ENCODE measurements around the gene IQSEC1. TPM values are rescaled to one million over a fixed set of nuclear protein-coding genes. Genes with fewer than 3 reads are reported as not detected.
A peak's percentile ranks its signal among the peaks of the same experiment; 100 is the strongest.

IQSEC1 gene
- total and polyA plus RNA-seq, 10 of the 15 experiments (the other 5 are each of a cell fraction or from before 2014, with no cell fraction given), result 0.92 to 55.2 (median 8.5) TPM

DNA sequence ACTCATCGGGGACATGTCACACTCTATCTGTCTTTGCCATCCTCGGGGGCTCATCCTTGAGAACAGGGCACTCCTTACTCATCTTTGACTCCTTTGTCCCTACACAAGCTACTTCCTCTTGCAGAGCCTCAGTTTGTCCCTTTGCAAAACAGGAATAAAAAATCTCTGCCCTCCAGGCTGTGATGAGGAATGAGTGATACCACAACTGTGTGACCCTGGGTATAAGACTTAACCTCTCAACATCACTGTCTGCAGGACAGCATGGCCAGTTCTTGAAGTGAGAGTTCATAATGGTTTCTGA is 48.5 kb downstream of the IQSEC1 start (continued):
- TF ChIP-seq KDM1A (IDR thresholded peaks at IDR 0.05; ENCODE audit: borderline replicate concordance) (no peak), NRF1 (conservative IDR thresholded peaks at IDR 0.05; ENCODE audit: low read depth, low read length) (no peak), BCL11A (IDR thresholded peaks at IDR 0.05; ENCODE audit: low read depth, low read length) (no peak), FOXK2 (IDR thresholded peaks at IDR 0.05) (no peak)
- TF ChIP-seq, protein P1, sequence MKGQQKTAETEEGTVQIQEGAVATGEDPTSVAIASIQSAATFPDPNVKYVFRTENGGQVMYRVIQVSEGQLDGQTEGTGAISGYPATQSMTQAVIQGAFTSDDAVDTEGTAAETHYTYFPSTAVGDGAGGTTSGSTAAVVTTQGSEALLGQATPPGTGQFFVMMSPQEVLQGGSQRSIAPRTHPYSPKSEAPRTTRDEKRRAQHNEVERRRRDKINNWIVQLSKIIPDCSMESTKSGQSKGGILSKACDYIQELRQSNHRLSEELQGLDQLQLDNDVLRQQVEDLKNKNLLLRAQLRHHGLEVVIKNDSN (IDR thresholded peaks at IDR 0.05; ENCODE audit: borderline replicate concordance, extremely low read length, insufficient read depth, low read depth, low read length), result no peak

DNA sequence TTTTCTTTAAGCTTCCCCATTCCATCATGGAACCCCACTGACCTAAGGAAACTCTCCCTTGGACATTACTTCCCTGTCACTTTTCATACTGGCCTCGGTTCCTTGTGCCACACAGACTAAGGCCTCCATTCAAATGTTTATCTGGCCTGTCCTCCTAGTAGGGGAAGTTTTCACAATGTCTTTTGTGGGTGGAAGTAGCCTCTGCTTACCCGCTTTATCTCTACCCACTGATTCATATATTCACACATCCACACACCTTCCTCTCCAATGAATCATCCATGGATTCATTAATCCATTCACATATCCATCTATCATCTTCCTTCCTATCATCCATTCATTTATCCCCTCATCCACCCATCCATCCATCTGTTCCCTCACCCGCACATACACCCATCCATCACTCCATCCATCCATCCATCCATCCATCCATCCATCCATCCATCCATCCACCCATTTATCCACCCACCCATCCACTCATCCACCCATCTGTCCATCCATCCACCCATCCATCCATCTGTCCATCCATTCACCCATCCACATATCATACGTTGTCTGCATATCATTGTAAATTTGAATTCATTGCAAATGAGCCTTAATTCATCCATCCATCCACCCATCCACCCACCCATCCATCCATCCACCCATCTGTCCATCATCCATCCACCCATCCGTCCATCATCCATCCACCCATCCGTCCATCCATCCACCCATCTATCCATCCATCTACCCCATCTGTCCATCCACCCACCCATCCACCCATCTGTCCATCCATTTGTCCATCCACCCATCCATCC is 49.1 kb downstream of the IQSEC1 start:
- TF ChIP-seq HDAC6 (IDR thresholded peaks at IDR 0.05; ENCODE audit: unreplicated experiment), result no peak
- peak; percentile 73; the same call in 1 of the 2 replicates for TF ChIP-seq HDGF (IDR thresholded peaks at IDR 0.05)
- TF ChIP-seq MTA2 (IDR thresholded peaks at IDR 0.05; ENCODE audit: low read depth), result no peak
- no peak for TF ChIP-seq NFXL1 (IDR thresholded peaks at IDR 0.05; ENCODE audit: borderline replicate concordance)
- no peak for FAIRE-seq

More for the DNA sequence above, 49.1 kb downstream of the IQSEC1 start:
- Histone ChIP-seq H3K9me3 (replicated peaks; ENCODE audit: control insufficient read depth, insufficient read depth, low read length) (no peaks in the 10 kb centered on the region), H4K20me1 (ENCODE audit: control insufficient read depth, insufficient read depth) (no peaks in the 10 kb centered on the region), H3K4me2 (ENCODE audit: control insufficient read depth, insufficient read depth) (no peak overlapping the region), H3K36me3 (ENCODE audit: control insufficient read depth in 2 of 2, insufficient read depth in 2 of 2, low read length in 1 of 2) (no peaks in the 10 kb centered on the region), H3K9ac (ENCODE audit: control insufficient read depth, insufficient read depth, low read length) (no peak overlapping the region), H3K4me3 (no peak overlapping the region), H3K27ac (ENCODE audit: control insufficient read depth, insufficient read depth) (no peak overlapping the region), H2AFZ (ENCODE audit: control insufficient read depth, low read depth, low read length) (no peak overlapping the region), H3K4me1 (ENCODE audit: control insufficient read depth, insufficient read depth, low read length) (peaks cover 17% of the 10 kb centered on the region), H3K27me3 (replicated peaks in 1 of 2; ENCODE audit: control insufficient read depth in 2 of 2, insufficient read depth in 2 of 2, low read length in 1 of 2) (no peaks in the 10 kb centered on the region), H3K79me2 (ENCODE audit: control insufficient read depth, insufficient read depth, low read length) (peaks cover 37% of the 10 kb centered on the region)
- intact Hi-C loops (cut with micrococcal nuclease; ENCODE audit: unreplicated experiment), result no loop called here
- RAD21 ChIA-PET (ENCODE audit: unreplicated experiment), result interaction anchor here (1.2 to 6.5 kb wide), 6 partner anchors 12 to 394 kb away, joined by 3 to 89 read pairs (median 25); no protein-coding TSS in a partner anchor
- no peak for ATAC-seq
- in situ Hi-C loops (cut with MboI), result no loop called here
- BruUV-seq (replicated peaks), result no TSS peak
- POLR2A ChIA-PET, result interaction anchor here (0.8 to 7.1 kb wide), 6 partner anchors 15 to 61 kb away, joined by 3 to 170 read pairs (median 24); no protein-coding TSS in a partner anchor
- SMC1A ChIA-PET (ENCODE audit: uncharacterized antibody, unreplicated experiment), result interaction anchor here (0.7 to 6.7 kb wide), 7 partner anchors 16 to 68 kb away, joined by 3 to 123 read pairs (median 7); no protein-coding TSS in a partner anchor
- CTCF ChIA-PET, result interaction anchor here (1.0 to 4.1 kb wide), 4 partner anchors 13 to 23 kb away, joined by 3 to 20 read pairs (median 16); no protein-coding TSS in a partner anchor
- no peak for DNase-seq (ENCODE audit: low read depth, low spot score)
- 98% methylated on average over 6 of the region's 6 CpGs for WGBS (ENCODE audit: insufficient coverage, insufficient replicate concordance, low lambda C conversion rate, missing lambda C conversion rate)

All from GM12878 (cell line).